ENCODE results near the gene OBP2A. TPM values are rescaled to one million over a fixed set of nuclear protein-coding genes. Genes with fewer than 3 reads are reported as not detected.
"Not testable (repeated sequence)": the region's sequence is repeated elsewhere in the genome, so short reads cannot be mapped to it uniquely, and the experiment has no call there.

OBP2A gene, protein sequence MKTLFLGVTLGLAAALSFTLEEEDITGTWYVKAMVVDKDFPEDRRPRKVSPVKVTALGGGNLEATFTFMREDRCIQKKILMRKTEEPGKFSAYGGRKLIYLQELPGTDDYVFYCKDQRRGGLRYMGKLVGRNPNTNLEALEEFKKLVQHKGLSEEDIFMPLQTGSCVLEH
- polyA plus RNA-seq (ENCODE audit: insufficient read length in 4 of 4), result under 1 TPM in 2 of 4 donors, not detected in 2; 0.29 to 0.33 TPM

DNA sequence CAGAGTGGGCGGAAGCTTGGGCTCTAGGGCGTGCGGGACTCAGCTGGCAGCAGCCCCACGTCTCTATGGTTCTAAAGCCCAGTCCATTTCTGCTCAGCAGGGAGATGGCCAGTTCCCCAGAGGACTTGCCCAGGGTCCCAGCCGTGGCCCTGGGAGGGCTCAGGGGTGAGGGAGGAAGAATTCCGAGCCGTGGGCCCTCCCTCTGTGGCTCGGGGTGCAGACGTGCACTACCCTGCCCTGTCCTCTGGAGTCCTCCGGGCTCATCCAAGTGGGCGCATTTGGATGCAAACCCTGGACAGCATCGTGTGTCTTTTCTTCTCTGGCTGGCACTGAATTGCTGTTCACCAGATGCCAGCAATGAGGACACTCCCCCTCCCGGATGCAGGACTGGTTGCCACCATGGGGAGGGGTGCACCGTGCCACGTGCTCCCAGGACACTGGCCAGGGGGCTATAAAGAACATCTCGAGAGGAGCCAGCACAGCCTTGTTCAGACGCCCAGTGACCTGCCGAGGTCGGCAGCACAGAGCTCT, at the start of gene OBP2A:
Gene OBP2A, plus strand, starts transcription at position 481 of the 531 bp plus-strand sequence. CDS start 55 bp downstream, outside the sequence.
- not testable (repeated sequence) for DNase-seq (ENCODE audit: low read depth in 4 of 4, low spot score in 3 of 4)

DNA sequence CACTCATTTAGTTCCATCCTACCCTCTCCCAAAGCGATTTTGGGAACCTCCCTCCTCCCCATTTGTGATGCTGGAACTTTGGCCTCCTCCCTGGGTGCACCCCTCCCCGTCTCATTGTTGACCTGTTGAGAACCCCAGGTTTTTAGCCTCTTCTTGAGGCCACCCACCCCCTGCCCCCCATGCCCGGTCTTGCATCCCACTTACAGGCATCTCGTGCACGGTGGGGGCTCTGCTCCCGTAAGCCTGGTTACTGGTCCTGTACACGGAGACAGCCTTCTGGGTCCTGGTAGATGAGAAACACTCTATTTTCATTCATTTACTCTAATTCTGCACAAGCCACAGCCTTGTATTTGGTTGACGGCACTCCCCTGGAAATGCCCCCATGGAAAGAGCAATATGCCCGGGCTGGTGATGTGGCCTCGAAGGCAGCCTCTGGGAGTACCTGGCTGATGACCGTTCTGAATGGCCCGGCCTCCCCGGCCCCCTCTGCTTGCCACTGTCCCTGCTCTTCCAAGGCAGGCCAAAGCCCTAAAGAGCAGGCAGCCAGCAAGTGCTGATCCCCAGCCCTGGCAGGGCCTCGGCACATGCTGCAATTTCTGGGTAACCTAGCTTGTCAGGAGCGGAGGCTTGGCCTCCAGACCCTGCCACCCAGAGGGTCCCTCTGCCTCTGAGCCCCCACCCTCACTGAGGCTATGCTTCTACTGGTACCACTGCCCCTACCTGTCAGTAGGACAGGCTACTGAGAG, 47.4 kb upstream of the OBP2A start:
- no peak for DNase-seq (ENCODE audit: low read depth in 4 of 4, low spot score in 3 of 4)

DNA sequence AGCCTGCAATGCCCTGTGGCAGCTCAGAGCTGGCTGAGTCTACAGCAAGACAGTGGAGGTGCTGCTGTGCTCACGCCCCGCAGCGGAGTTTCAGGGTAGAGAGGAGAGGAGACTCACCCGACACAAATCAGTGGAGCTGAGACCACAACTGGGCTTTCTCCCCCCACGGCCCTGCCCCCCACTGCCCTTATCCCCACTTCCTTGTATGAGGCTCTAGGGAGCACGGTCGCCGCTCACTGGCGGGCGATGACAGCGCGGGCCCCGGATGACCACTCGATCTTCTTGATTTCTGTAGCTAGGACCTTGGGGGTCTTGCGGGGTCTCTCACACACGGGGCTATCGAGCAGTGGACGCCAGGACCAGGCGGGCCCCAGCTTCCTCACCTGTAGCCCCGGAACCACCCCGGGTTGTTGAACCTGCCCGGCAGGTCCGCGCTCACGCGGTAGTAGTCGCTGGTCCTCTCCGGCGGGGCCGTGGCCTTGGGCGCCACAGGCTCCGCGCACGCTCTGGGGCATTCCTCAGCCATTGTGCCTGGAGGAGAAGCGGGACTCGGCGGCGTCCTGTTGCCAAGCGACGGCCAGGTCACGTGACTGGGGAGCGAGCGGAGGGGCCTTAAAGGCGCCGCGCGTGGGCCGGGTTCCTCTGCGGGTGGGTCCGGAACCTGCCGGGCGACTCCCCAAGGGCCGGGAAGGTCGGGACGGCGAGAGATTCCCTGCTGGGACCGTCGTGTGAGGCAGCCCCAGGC, 46.4 kb upstream of the OBP2A start:
- DNase-seq (ENCODE audit: low read depth in 4 of 4, low spot score in 3 of 4), result peak; percentile 61 to 80 (median 74)

DNA sequence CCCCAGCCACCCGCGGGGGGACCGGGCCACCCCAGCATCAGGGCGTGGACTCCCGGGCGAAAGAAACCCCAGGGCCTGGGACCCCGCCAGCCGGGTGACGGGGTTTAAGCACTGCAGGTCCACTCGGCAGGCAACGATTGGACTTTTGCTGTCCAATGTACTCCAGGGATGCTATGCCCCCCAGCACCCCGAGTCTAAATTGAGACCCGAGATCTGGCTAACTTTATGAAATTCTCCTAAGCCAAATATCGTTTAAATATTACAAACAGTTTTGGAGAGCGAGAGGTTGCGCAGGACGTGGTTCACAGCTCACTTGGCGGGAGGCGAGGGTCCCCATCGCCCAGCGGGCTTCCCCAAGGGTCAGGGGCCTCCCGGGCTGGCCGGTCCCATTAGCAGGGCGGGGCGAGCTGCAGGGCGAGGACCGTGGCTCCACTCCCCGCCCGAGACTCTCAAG, 45.8 kb upstream of the OBP2A start:
- no peak for DNase-seq (ENCODE audit: low read depth in 4 of 4, low spot score in 3 of 4)

DNA sequence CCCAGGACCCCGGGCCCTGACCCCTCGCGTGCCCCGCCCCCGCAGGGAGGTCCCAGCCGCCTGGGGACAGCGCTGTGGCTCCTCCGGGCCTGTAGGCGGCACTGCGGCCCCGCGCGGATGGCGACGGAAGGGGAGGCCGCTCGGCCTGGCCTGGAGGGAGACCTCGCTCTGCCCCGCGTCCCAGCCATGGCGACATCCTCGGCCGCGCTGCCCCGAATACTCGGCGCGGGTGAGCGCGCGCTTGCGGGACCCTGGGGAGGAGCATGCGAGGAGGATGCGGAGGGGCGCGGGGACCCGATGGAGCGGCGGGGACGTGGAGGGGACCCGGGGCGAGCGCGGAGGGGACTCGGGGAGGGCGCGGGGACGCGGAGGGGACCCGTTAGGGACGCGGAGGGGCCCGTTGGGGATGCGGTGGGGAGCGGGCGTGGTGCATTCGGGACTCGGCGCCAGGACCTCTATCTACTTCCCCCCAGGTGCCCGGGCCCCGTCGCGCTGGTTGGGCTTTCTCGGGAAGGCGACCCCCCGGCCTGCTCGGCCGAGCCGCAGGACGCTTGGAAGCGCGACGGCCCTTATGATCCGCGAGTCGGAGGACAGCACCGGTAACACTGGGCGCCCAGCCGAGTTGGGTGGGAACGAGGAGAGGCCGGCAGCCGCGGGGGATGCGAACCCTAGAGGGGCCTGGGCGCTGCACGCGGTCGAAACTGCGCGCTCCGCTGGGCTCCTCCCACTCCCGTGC, 45.2 kb upstream of the OBP2A start, which contains the start of gene MRPS2:
Gene MRPS2, plus strand, starts transcription at position 158 of the 736 bp plus-strand sequence. Its CDS starts 29 bp downstream, at position 187.
- peak; percentile 66 to 83 (median 77) for DNase-seq (ENCODE audit: low read depth in 4 of 4, low spot score in 3 of 4)

DNA sequence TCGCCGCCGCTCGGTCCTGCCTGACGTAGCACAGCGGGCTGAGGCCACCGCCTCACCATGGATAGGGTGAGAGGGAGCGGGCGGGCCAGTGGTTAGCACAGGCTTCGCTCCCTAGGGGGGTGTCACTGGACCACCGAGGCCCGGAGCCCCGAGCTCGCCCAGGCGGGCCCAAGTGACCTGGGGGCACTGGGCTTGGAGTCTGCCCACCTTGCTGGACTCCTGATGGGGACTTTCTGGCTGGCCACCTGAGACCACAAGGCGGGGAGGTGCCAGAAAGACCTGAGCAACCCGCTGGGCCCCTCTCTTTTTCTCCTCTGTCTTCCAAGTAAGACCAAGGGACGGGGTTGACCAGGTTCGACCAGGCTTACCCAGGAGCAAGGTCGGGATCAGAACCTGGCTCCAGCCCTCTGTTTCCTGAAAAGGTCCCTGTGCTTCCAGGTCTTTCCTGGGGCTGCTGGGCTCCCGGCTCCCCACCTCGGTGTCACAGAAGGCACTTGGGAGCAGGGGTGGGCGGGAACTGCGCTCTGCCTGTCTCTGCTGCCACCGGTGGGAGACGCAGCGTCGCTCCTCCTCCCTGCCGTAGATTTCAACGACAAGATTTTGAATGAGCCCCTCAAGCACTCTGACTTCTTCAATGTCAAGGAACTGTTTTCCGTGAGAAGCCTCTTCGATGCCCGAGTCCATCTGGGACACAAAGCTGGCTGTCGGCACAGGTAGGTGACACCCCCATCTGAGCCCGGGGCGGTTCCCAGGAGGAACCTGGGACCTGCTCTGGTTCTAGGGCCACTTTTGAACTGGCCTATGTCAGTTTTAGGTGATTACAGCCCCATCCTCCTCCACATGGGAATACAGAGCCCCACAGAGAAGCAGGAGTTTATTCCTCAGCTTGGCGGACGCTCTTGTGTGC, 44.4 kb upstream of the OBP2A start:
- no peak for DNase-seq (ENCODE audit: low read depth in 4 of 4, low spot score in 3 of 4)

DNA sequence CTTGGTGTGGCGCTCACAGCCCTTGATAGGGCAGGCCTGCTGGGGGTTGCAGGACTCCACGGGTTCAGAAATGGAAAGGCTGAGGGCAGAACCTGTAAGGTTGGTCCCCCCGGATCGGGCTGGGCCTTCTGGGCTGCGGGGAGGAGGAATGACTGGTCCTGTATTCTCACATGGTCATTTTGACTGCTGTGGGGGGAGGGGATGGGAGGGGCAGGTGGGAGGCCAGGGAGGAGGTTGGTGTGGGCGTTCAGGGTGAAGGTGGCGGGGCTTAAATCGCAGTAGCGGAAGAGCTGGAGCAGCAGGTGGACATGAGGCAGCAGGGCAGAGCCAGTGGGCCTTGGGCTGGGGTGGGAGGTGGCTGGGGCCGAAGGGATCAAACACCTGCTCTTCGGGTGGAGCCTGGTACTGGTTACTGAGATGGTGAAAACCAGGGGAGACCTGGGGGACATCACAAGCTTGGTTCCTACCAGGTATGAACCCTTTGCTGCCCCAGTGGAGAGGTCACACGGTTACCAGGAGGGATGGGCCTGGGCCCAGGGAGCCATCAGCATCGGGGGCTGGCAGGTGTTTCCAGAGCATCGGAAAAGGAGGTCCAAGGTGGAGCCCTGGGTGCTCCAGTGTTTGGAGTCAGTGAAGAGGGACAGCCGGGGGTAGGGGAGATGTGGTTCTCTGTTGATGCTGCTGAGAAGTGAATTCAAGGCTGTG, 43.6 kb upstream of the OBP2A start:
- no peak for DNase-seq (ENCODE audit: low read depth in 4 of 4, low spot score in 3 of 4)

DNA sequence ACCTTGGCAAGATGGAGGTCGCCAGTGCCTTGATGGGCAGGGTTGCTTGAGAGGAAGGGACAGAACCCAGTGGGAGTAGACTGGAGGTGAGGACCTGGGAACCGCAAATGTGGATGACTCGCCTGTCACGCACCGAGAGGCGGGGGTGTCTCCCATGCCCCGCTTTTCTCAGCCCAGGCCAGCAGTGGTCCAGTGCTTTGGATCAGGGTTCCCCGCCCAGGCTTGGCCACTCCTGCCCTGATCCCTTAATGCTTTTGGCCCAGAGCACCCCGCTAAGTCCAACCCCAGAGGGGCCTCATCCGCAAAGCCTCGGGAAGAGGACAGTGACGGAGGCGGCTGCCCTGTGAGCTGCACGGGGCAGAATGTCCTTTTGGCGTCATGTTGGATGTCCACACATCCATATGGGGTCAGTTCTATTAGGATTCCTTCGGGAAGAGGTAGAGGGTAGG, 43.0 kb upstream of the OBP2A start:
- no peak for DNase-seq (ENCODE audit: low read depth in 4 of 4, low spot score in 3 of 4)

DNA sequence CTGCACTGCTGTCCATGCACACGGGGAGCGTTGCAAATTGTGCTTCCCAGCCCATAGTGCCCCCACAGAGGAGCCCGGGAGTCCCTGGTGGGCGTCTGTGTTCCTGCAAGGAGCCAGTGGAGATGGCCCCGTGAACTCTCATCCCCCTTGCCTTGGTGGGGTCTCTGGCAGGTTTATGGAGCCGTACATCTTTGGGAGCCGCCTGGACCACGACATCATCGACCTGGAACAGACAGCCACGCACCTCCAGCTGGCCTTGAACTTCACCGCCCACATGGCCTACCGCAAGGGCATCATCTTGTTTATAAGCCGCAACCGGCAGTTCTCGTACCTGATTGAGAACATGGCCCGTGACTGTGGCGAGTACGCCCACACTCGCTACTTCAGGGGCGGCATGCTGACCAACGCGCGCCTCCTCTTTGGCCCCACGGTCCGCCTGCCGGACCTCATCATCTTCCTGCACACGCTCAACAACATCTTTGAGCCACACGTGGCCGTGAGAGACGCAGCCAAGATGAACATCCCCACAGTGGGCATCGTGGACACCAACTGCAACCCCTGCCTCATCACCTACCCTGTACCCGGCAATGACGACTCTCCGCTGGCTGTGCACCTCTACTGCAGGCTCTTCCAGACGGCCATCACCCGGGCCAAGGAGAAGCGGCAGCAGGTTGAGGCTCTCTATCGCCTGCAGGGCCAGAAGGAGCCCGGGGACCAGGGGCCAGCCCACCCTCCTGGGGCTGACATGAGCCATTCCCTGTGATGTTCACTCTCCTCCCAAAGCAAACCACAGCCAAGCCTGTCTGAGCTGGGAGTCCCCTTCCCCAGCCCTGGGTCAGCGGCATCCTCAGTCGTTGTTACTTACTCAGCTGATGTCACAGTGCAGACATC, 42.3 kb upstream of the OBP2A start:
- DNase-seq (ENCODE audit: low read depth in 4 of 4, low spot score in 3 of 4), result no peak

DNA sequence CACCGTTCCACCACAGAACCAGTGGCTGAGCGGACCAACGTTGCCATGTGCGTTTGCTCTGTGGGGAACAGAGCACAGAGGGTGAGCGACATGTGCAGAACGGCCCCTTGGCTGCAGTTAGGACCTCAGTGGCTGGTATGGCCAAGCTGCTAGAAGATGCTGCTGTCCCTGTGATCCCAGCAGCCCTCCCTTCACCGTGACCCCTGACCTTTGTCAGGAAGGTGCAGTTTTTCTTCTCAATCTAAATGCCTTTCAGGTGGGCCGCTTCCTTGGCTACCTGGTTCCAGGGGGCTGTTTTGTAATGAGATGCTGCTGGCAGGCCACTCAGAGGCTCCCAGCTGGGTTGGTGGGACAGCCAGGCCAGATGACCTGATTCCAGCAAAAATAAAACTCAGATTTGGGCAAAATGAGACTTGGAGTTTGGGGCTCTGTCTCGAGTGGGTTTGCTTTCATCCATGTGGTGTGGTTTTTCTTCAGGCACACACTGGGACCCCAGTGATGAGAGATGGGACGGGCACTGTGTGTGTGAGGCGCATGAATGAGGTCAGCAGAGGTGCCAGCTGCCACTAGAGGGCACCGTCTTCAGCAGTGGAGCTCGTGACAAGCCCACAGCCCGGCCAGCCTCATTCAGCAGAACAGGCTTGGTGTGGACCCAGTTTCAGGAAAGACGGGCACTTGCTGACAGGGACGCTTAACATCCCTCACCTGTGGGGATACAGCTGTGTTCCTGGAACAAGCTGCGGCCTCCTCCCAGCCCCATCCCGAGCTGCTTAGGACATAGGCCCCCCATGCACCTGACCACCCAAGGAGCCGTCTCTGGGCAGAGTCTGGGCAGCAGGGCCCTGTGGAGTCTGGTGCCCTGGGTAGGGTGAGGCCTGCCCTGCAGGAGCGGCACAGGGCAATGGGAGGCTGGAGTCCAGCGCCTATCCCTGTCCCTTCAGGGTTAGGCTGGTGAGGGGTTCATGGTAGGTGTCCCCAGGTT, 41.4 kb upstream of the OBP2A start:
- DNase-seq (ENCODE audit: low read depth in 4 of 4, low spot score in 3 of 4), result no peak

DNA sequence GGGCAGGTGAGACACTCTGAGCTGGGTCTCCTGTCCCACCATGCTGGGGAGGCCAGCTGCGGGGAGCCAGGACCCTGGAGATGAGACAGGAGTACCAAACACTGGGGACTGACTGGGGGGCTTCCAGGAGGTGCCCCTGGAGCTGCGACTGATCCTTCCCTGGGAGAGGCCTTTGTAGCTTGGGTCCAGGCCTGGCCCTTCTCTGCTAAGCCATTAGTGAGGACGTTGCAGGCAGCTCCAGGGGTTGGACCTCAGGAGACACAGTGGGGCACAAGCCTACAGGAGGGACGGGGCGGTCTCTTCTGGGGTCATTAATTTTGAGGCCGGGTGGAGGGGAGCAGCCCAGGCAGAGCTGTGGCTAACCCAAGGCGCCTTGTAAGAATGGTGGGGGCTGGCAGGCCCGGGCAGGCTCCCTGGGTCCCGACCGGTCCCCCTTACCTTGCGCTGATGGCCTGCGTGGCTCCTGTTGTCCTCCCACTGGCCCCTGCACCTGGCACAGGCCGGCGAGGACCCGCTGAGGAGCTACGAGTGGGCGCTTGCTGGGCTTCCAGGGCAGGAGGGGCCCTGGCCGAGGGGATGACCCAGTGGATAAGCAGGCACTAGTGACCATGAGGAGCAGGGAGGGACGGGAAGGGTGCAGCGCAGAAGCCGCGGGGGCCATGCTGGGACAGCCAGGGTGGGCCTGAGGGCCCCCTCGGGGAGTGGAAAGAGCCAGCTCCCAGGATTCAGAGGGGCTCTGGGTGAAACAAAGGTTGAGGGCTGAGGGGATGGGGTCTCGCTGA, 40.3 kb upstream of the OBP2A start:
- DNase-seq (ENCODE audit: low read depth in 4 of 4, low spot score in 3 of 4), result no peak

DNA sequence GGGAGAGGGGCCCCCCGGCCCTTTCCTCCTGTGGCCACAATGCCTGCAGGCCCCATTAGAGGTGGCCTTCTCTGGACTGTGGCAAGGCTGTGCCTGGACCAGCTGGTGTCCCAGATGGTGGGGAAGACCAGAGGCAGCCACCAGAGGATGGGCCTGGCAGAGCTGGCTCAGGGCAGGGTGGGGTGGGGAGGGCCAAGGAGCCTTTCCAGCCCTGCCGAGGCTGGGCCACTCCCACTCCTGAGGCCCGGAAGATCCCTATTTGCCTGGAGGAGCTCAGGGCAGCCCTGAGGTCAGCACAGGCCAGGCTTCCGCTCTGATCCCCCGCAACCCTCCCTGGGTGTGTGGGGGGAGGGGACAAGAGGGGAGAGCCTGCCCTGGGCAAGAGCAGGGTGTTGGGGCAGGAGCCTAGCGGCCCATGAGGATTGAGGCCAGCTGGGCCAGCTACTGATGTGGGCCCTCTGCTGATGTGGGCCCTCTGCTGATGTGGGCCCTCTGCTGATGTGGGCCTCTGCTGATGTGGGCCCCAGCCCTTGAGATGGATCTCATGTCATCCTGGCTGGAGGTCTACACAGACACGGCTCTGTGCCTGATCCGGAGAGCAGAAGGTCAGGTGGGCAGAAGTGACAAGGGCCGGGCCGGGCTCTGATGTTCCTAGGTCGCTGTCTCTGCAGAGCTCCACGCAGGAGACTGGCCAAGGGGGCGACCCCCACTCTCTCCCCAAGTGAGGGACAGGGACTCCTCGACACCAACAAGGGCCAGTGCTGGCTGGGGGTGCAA, 39.4 kb upstream of the OBP2A start:
- no peak for DNase-seq (ENCODE audit: low read depth in 4 of 4, low spot score in 3 of 4)

DNA sequence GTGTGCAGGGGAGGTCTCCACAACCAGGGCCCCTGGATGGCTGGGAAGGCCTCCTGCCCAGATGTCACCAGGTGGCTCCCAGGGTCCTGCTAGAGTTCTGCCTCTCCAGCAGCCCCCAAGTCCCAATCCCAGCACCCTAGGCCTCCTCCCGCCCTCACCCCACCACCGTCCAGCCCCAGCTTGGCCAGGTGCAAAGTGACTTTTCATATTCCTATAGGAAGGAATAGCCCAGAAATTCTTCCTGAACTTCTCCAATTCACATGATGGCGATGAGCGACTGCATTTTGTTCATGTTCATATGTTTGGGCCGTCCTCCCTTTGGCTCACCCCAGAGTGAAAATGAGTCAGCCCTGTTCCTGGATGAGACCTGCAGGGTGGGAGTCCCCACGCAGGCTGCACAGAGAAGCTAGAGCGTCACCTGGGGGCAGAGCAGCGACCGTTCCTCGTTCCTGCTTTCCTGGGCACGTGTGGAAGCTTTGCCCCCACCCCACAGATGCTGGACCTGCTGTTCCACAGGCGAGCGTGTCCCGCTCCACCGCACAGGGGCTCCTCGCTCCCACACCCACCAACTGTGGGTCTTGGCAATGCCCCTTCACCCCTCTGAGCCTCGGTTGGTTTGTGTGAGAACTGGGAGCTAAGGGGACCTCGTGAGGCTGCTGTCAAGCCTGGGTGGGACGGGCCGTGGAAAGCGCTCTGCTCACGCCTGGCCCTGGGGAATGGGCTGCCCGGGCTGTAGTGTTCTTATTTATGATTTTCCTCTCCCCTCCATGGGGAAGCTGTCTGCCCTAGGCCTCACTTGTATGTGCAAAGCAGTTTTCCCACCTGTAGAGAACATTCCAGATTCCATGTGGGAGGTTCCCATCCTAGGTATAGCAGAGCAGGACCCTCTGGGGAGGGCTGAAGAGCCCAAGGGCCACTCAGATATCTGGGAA, 38.6 kb upstream of the OBP2A start:
- DNase-seq (ENCODE audit: low read depth in 4 of 4, low spot score in 3 of 4), result no peak
